DND-41 (cell line): ENCODE measurements around the gene IREB2.
"Not testable (repeated sequence)": the region's sequence is repeated elsewhere in the genome, so short reads cannot be mapped to it uniquely, and the experiment has no call there.

ENCODE experiments used
- CTCF ChIP-seq: IDR thresholded peaks from 2 replicates; pipeline ENCODE4 v1.5.1; 2012; ENCODE audit warnings: borderline replicate concordance, low read length, moderate library complexity, mild to moderate bottlenecking; ENCODE audit not compliant: poor library complexity, severe bottlenecking; ENCODE audit errors: extremely low read depth
- EZH2 ChIP-seq: IDR thresholded peaks from 3 replicates; pipeline ENCODE4 v1.6.1; 2012; ENCODE audit warnings: borderline replicate concordance, low read depth, mild to moderate bottlenecking, moderate library complexity, low read length, inconsistent platforms; ENCODE audit not compliant: severe bottlenecking

- TF ChIP-seq CTCF, EZH2: not testable (repeated sequence)
Measured at GRCh38 chr15:78520035-78520434, 82.0 kb downstream of the IREB2 start.
